Loucy (cell line): ENCODE measurements around the gene ZNF667.

Source experiments
- H2AFZ ChIP-seq: fragments of 200-600 bp; sonication (generic); 2 replicates; pipeline ENCODE4 v1.6.0; 2016; ENCODE audit warnings: antibody characterized with exemption, mild to moderate bottlenecking, low read length, moderate library complexity
- H3F3A ChIP-seq: fragments of 200-600 bp; 2 replicates; pipeline ENCODE4 v1.6.0; 2016; ENCODE audit warnings: antibody characterized with exemption, low read depth, mild to moderate bottlenecking
- H3K27me3 ChIP-seq: fragments of 200-600 bp; sonication (generic); 2 replicates; pipeline ENCODE4 v1.6.1; 2014; ENCODE audit warnings: low read length, mild to moderate bottlenecking; ENCODE audit not compliant: insufficient read depth, poor library complexity, severe bottlenecking
- H3K36me3 ChIP-seq: fragments of 200-600 bp; sonication (generic); 2 replicates; pipeline ENCODE4 v1.6.1; 2016; ENCODE audit warnings: low read length; ENCODE audit not compliant: insufficient read depth
- H3K4me1 ChIP-seq: fragments of 200-600 bp; sonication (generic); 2 replicates; pipeline ENCODE4 v1.5.1; 2014; ENCODE audit warnings: low read length, mild to moderate bottlenecking; ENCODE audit not compliant: insufficient read depth, poor library complexity, severe bottlenecking
- H3K4me2 ChIP-seq: fragments of 200-600 bp; sonication (generic); 2 replicates; pipeline ENCODE4 v1.6.0; 2014; ENCODE audit warnings: antibody characterized with exemption, low read length, low read depth, mild to moderate bottlenecking; ENCODE audit not compliant: poor library complexity, severe bottlenecking
- H3K4me3 ChIP-seq: fragments of 200-600 bp; sonication (generic); 2 replicates; pipeline ENCODE4 v1.5.1; 2014; ENCODE audit warnings: low read length, mild to moderate bottlenecking, mixed read lengths; ENCODE audit not compliant: poor library complexity, severe bottlenecking
- H3K79me2 ChIP-seq: fragments of 200-600 bp; sonication (generic); 2 replicates; pipeline ENCODE4 v1.6.1; 2014; ENCODE audit warnings: low read length; ENCODE audit not compliant: insufficient read depth
- H3K9ac ChIP-seq: fragments of 200-600 bp; sonication (generic); 2 replicates; pipeline ENCODE4 v1.6.0; 2014; ENCODE audit warnings: mild to moderate bottlenecking, low read depth, low read length, moderate library complexity; ENCODE audit not compliant: poor library complexity, severe bottlenecking
- H3K9me2 ChIP-seq: fragments of 200-600 bp; sonication (generic); replicated peaks from 2 replicates; pipeline ENCODE4 v1.6.1; 2016; ENCODE audit warnings: low read depth, low read length, mixed read lengths
- H3K9me3 ChIP-seq: fragments of 200-600 bp; sonication (generic); 2 replicates; pipeline ENCODE4 v1.6.1; 2014; ENCODE audit warnings: mild to moderate bottlenecking, antibody characterized with exemption, low read length, low read depth; ENCODE audit not compliant: insufficient read depth
- H4K20me1 ChIP-seq: fragments of 200-600 bp; sonication (generic); 2 replicates; pipeline ENCODE4 v1.6.0; 2014; ENCODE audit warnings: antibody characterized with exemption, low read length, mild to moderate bottlenecking; ENCODE audit not compliant: insufficient read depth, poor library complexity, severe bottlenecking
- EZH2phosphoT487 ChIP-seq: fragments of 200-600 bp; IDR thresholded peaks from 2 replicates; pipeline ENCODE4 v1.6.1; 2018; ENCODE audit warnings: antibody characterized with exemption, mild to moderate bottlenecking, moderate library complexity, borderline replicate concordance
- TF ChIP-seq, protein P1 (sequence below): fragments of 200-600 bp; sonication (generic); conservative IDR thresholded peaks from 2 replicates; pipeline ENCODE4 v1.5.1; 2014; ENCODE audit warnings: mild to moderate bottlenecking, antibody characterized with exemption, low read length

ZNF667 gene

DNA sequence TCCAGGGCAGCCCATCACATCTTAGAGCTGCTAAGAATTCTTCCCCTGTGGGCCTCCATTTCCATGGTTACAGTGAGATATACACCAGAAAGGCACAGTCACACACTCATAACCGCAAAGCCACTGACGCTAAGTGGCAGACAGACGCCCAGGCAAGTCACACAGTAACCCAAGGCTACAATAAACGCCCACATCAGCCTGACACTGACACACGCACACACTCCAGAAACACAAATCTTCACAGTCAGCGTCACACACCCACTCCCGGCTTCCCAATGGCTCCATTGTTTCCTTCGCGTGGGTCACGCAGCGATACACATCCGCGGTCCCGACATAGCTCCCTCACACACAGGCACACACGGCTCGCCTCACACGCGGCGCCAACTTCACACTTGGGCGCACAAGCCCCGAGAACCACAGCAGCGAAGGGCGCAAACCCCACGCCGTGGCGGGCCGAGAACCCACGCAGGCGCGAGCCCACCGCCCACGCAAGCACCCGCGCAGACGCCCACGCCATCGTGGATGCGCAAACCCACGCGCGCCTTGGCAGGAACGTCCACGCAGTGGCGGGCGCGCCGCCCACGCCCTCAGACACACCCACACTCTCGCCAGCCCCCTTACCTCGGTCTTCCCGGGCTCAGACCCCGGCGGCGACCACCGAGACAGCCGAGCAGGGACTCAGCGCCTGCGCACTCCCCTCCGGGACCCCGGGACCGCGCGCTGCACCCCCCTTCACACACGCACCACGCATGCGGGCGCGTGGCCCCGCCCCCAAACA is at the start of gene ZNF667:
ZNF667 (minus strand) TSS at position 695 of the 778 bp plus-strand sequence. CDS start 14,975 bp downstream, outside the sequence.
- peaks cover 17% of the 10 kb centered on the region for H4K20me1 ChIP-seq
- TF ChIP-seq, protein P1, sequence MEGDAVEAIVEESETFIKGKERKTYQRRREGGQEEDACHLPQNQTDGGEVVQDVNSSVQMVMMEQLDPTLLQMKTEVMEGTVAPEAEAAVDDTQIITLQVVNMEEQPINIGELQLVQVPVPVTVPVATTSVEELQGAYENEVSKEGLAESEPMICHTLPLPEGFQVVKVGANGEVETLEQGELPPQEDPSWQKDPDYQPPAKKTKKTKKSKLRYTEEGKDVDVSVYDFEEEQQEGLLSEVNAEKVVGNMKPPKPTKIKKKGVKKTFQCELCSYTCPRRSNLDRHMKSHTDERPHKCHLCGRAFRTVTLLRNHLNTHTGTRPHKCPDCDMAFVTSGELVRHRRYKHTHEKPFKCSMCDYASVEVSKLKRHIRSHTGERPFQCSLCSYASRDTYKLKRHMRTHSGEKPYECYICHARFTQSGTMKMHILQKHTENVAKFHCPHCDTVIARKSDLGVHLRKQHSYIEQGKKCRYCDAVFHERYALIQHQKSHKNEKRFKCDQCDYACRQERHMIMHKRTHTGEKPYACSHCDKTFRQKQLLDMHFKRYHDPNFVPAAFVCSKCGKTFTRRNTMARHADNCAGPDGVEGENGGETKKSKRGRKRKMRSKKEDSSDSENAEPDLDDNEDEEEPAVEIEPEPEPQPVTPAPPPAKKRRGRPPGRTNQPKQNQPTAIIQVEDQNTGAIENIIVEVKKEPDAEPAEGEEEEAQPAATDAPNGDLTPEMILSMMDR: no peak
- TF ChIP-seq EZH2phosphoT487: no peak
- H3K79me2 ChIP-seq: peaks cover 59% of the 10 kb centered on the region
- no peaks in the 10 kb centered on the region for H3K27me3 ChIP-seq
- H3K9me2 ChIP-seq: no peaks in the 10 kb centered on the region
- no peaks in the 10 kb centered on the region for H3K9me3 ChIP-seq
- H3K4me2 ChIP-seq: peak within 1 kb of the TSS; percentile 84
- H3F3A ChIP-seq: no peaks in the 10 kb centered on the region
- H2AFZ ChIP-seq: peak within 1 kb of the TSS; percentile 100
- H3K36me3 ChIP-seq: peaks cover 3% of the 10 kb centered on the region; the same call in 1 of the 2 replicates
- peak within 1 kb of the TSS; percentile 87 for H3K9ac ChIP-seq
- peak within 1 kb of the TSS; percentile 97 for H3K4me3 ChIP-seq
- peaks cover 26% of the 10 kb centered on the region for H3K4me1 ChIP-seq

DNA sequence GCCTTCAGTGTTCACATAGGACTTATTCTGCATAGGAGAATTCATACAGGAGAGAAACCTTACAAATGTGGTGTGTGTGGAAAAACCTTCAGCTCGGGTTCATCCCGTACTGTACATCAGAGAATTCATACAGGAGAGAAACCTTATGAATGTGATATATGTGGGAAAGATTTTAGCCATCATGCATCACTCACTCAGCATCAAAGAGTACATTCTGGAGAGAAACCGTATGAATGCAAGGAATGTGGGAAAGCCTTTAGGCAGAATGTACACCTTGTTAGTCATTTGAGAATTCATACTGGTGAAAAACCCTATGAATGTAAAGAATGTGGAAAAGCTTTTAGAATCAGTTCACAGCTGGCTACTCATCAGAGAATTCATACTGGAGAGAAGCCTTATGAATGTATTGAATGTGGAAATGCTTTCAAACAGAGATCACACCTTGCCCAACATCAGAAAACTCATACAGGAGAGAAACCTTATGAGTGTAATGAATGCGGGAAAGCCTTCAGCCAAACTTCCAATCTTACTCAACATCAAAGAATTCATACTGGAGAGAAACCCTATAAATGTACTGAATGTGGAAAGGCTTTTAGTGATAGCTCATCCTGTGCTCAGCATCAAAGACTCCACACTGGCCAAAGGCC is 48.2 kb upstream of the ZNF667 start:
- no peak overlapping the region for H3K4me2 ChIP-seq
- H3K4me1 ChIP-seq: no peaks in the 10 kb centered on the region
- H3K79me2 ChIP-seq: no peaks in the 10 kb centered on the region
- no peak overlapping the region for H2AFZ ChIP-seq
- no peaks in the 10 kb centered on the region for H3F3A ChIP-seq
- H4K20me1 ChIP-seq: no peaks in the 10 kb centered on the region
- H3K4me3 ChIP-seq: no peak overlapping the region
- peaks cover 44% of the 10 kb centered on the region; the same call in 1 of the 2 replicates for H3K9me3 ChIP-seq
- H3K9me2 ChIP-seq: no peaks in the 10 kb centered on the region
- no peak overlapping the region for H3K9ac ChIP-seq
- H3K27me3 ChIP-seq: no peaks in the 10 kb centered on the region
- TF ChIP-seq, protein P1: no peak
- TF ChIP-seq EZH2phosphoT487: no peak
- no peaks in the 10 kb centered on the region for H3K36me3 ChIP-seq

DNA sequence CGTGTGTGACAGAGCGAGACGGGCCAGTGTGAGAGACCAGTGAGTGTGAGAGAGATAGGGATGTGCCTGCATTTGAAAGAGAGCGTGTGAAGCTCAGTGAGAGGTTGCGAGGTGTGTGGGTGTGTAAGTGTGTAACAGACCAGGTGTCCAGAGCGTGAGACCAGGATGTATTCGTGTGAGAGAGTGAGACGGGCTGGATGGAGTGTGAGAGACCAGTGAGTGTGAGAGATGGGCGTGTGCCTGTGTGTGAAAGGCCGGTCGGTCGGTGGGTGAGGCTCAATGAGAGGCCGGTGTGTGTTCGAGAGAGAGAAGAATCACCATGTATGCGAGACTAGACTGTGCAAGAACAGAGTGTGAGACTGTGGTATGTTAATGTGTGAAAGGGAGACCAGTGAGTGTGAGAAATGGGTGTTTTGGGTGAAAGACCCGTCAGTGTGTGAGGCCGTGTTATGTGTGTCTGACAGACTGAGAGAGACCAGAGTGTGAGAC is 31.2 kb upstream of the ZNF667 start:
- H3K9me2 ChIP-seq: no peaks in the 10 kb centered on the region
- peaks cover 5% of the 10 kb centered on the region for H3K4me1 ChIP-seq
- no peaks in the 10 kb centered on the region for H3F3A ChIP-seq
- H4K20me1 ChIP-seq: no peaks in the 10 kb centered on the region
- TF ChIP-seq, protein P1: no peak
- TF ChIP-seq EZH2phosphoT487: no peak
- H3K9ac ChIP-seq: peak overlapping the region; percentile 67
- H3K4me2 ChIP-seq: peak overlapping the region; percentile 92
- H3K79me2 ChIP-seq: no peaks in the 10 kb centered on the region
- peak overlapping the region; percentile 98 for H2AFZ ChIP-seq
- peak overlapping the region; percentile 77 for H3K4me3 ChIP-seq
- no peaks in the 10 kb centered on the region for H3K9me3 ChIP-seq
- no peaks in the 10 kb centered on the region for H3K36me3 ChIP-seq
- H3K27me3 ChIP-seq: no peaks in the 10 kb centered on the region
